Neural cell (in vitro differentiated cells): ENCODE results near the gene PKP1.

Experiments used
- CTCF ChIP-seq: fragments of 450-650 bp; IDR thresholded peaks from 2 replicates; pipeline ENCODE4 v1.5.1; 2014; ENCODE audit warnings: antibody characterized with exemption, mild to moderate bottlenecking, moderate library complexity; ENCODE audit not compliant: poor library complexity, severe bottlenecking
- EP300 ChIP-seq: fragments of 450-650 bp; conservative IDR thresholded peaks from 2 replicates; pipeline ENCODE4 v1.6.1; 2014; ENCODE audit warnings: antibody characterized with exemption, mild to moderate bottlenecking, moderate library complexity; ENCODE audit not compliant: poor library complexity, severe bottlenecking
- EZH2 ChIP-seq: fragments of 200-600, 300-800 bp; shearing (Covaris generic), sonication (generic); IDR thresholded peaks from 2 replicates; pipeline ENCODE4 v1.6.1; 2014; ENCODE audit warnings: antibody characterized with exemption, low read length, borderline replicate concordance, mild to moderate bottlenecking; ENCODE audit not compliant: insufficient read depth, poor library complexity, severe bottlenecking
- TF ChIP-seq, protein P1 (sequence below): IDR thresholded peaks from 2 replicates; pipeline ENCODE4 v1.6.1; 2012; ENCODE audit warnings: borderline replicate concordance

DNA sequence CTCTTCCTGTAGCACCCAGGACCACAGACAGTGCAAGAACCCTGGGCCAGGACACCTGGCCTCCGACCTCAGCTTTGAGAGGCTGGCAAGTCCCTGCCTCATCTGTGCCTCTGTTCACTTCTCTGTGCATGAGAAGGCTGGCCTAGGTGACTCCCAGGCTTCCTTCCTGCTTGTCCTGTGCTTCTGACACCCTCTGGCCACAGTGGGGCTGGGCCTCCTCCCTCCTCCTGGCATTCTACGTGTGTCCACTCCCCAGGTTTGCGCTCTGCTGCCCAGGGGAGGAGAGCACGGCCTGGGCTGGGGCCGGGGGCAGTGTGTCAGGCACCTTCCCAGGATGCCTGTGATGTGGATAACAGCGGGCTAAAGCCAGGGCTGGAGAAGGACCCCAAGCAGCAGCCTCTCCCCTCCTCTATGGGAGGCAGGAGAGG is 30.3 kb upstream of the PKP1 start:
- no peak for TF ChIP-seq EZH2
- TF ChIP-seq CTCF = no peak
- TF ChIP-seq, protein P1, sequence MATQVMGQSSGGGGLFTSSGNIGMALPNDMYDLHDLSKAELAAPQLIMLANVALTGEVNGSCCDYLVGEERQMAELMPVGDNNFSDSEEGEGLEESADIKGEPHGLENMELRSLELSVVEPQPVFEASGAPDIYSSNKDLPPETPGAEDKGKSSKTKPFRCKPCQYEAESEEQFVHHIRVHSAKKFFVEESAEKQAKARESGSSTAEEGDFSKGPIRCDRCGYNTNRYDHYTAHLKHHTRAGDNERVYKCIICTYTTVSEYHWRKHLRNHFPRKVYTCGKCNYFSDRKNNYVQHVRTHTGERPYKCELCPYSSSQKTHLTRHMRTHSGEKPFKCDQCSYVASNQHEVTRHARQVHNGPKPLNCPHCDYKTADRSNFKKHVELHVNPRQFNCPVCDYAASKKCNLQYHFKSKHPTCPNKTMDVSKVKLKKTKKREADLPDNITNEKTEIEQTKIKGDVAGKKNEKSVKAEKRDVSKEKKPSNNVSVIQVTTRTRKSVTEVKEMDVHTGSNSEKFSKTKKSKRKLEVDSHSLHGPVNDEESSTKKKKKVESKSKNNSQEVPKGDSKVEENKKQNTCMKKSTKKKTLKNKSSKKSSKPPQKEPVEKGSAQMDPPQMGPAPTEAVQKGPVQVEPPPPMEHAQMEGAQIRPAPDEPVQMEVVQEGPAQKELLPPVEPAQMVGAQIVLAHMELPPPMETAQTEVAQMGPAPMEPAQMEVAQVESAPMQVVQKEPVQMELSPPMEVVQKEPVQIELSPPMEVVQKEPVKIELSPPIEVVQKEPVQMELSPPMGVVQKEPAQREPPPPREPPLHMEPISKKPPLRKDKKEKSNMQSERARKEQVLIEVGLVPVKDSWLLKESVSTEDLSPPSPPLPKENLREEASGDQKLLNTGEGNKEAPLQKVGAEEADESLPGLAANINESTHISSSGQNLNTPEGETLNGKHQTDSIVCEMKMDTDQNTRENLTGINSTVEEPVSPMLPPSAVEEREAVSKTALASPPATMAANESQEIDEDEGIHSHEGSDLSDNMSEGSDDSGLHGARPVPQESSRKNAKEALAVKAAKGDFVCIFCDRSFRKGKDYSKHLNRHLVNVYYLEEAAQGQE = no peak
- TF ChIP-seq EP300 = no peak
